Keratinocyte (primary cell): ENCODE results near the gene FAM83C. TPM values are rescaled to one million over a fixed set of nuclear protein-coding genes. Genes with fewer than 3 reads are reported as not detected.

Experiments
- DNase-seq: peaks from one replicate; pipeline ENCODE4 v3.0.0-alpha.2; 2011; ENCODE audit warnings: low read depth, missing footprints, low spot score
- FAIRE-seq: peaks from 2 replicates; lab custom pipeline; 2011; peaks lifted over from hg19 to GRCh38; lab: Jason Lieb, UNC
- H2AFZ ChIP-seq: 2 replicates; pipeline ENCODE4 v1.6.0; 2012; ENCODE audit warnings: low read length, control low read depth, inconsistent platforms; ENCODE audit not compliant: control insufficient read depth
- H3K27ac ChIP-seq: 2 replicates; pipeline ENCODE4 v1.5.1; 2011; ENCODE audit warnings: low read length; ENCODE audit not compliant: control insufficient read depth, insufficient read depth
- H3K27me3 ChIP-seq: 3 replicates; pipeline ENCODE4 v1.6.0; 2011; ENCODE audit warnings: low read length; ENCODE audit not compliant: control insufficient read depth, insufficient read depth; ENCODE audit errors: extremely low read depth
- H3K36me3 ChIP-seq, 2 experiments: 2 replicates in 1 of 2; 3 replicates in 1 of 2; pipeline ENCODE4 v1.5.1; 2011; ENCODE audit warnings: low read length in 2 of 2, mild to moderate bottlenecking in 1 of 2; ENCODE audit not compliant: control insufficient read depth in 2 of 2, insufficient read depth in 2 of 2; ENCODE audit errors: extremely low read depth in 1 of 2
- H3K4me1 ChIP-seq: 3 replicates; pipeline ENCODE4 v1.5.1; 2011; ENCODE audit warnings: low read length; ENCODE audit not compliant: control insufficient read depth, insufficient read depth; ENCODE audit errors: extremely low read depth
- H3K4me2 ChIP-seq: 3 replicates; pipeline ENCODE4 v1.6.0; 2011; ENCODE audit warnings: low read depth, low read length; ENCODE audit not compliant: control insufficient read depth, insufficient read depth; ENCODE audit errors: extremely low read depth
- H3K4me3 ChIP-seq, 3 experiments: fragments of 200-600 bp in 1 of 3; sonication (generic) in 1 of 3; 2 replicates in 2 of 3; 3 replicates in 1 of 3; pipeline ENCODE4 v1.5.1; 2011 to 2016; ENCODE audit warnings: low read length in 3 of 3, mild to moderate bottlenecking in 3 of 3, control low read depth in 2 of 3, inconsistent platforms in 1 of 3, low read depth in 1 of 3, mixed read lengths in 1 of 3, mixed run types in 1 of 3, moderate library complexity in 1 of 3; ENCODE audit not compliant: control insufficient read depth in 2 of 3, insufficient read depth in 2 of 3; ENCODE audit errors: extremely low read depth in 1 of 3
- H3K79me2 ChIP-seq: 2 replicates; pipeline ENCODE4 v1.6.0; 2012; ENCODE audit warnings: low read length; ENCODE audit not compliant: control insufficient read depth, insufficient read depth
- H3K9ac ChIP-seq: 3 replicates; pipeline ENCODE4 v1.6.0; 2011; ENCODE audit warnings: low read length; ENCODE audit not compliant: control insufficient read depth, insufficient read depth; ENCODE audit errors: extremely low read depth
- H3K9me1 ChIP-seq: 3 replicates; pipeline ENCODE4 v1.6.0; 2011; ENCODE audit warnings: low read length; ENCODE audit not compliant: control insufficient read depth, insufficient read depth; ENCODE audit errors: extremely low read depth
- H3K9me3 ChIP-seq: 2 replicates; pipeline ENCODE4 v1.5.1; 2012; ENCODE audit warnings: low read depth, low read length; ENCODE audit not compliant: control insufficient read depth
- H4K20me1 ChIP-seq: 3 replicates; pipeline ENCODE4 v1.6.0; 2011; ENCODE audit warnings: low read length; ENCODE audit not compliant: control insufficient read depth, insufficient read depth; ENCODE audit errors: extremely low read depth
- CTCF ChIP-seq, 3 experiments: IDR thresholded peaks in 1 of 3; conservative IDR thresholded peaks in 1 of 3; optimal IDR thresholded peaks in 1 of 3; 2 replicates in 2 of 3; 3 replicates in 1 of 3; pipeline versions ENCODE3 to v1.5.1; 2011; ENCODE audit warnings: low read length in 3 of 3, mild to moderate bottlenecking in 3 of 3, moderate library complexity in 2 of 3, control low read depth in 1 of 3, inconsistent platforms in 1 of 3; ENCODE audit not compliant: insufficient read depth in 2 of 3; ENCODE audit errors: extremely low read depth in 1 of 3
- EZH2 ChIP-seq: IDR thresholded peaks from one replicate; pipeline ENCODE4 v1.6.1; 2012; ENCODE audit warnings: inconsistent platforms, mild to moderate bottlenecking, low read length, moderate library complexity
- dilution Hi-C: fragments of 300-500 bp; cut with MboI; formaldehyde crosslinking; loops from one replicate; pipeline ENCODE4 v1.7.0; 2020; ENCODE audit warnings: low sequenced_read_pairs; ENCODE audit not compliant: extremely low pct_ligation_motif_present
- polyA plus RNA-seq, 5 experiments: library from polyadenylated mRNA; depleted of rRNA in 3 of 5; stranded (reverse) in 3 of 5; stranded (forward) in 1 of 5; unstranded in 1 of 5; fragments of >200 nt; gene quantifications; 1 replicate in 1 of 5; 2 replicates in 3 of 5; 3 replicates in 1 of 5; pipeline versions ENCODE4 v1.2.1 to v1.2.3, GENCODE V29; 2011 to 2012; ENCODE audit warnings: missing spikeins in 2 of 5, low read depth in 1 of 5, low replicate concordance in 1 of 5

Gene FAM83C
- polyA plus RNA-seq, 1 donor (not counting 4 experiments of a cell fraction or from before 2014, with no cell fraction given), result 12.4 TPM

GRCh38 chr20:35297155-35297554 is 4.9 kb upstream of the FAM83C start:
- no peaks in the 10 kb centered on the region for H3K9me3 ChIP-seq
- H3K79me2 ChIP-seq, result no peaks in the 10 kb centered on the region
- FAIRE-seq (no peak), DNase-seq (no peak)
- no peak overlapping the region for H2AFZ ChIP-seq
- H3K9me1 ChIP-seq, result no peaks in the 10 kb centered on the region
- TF ChIP-seq EZH2, result no peak
- no peak for TF ChIP-seq CTCF (optimal IDR thresholded peaks at IDR 0.05 in 1 of 3, IDR thresholded peaks at IDR 0.05 in 1 of 3, conservative IDR thresholded peaks at IDR 0.05 in 1 of 3; ENCODE audit: extremely low read depth in 1 of 3, insufficient read depth in 2 of 3, low read length in 3 of 3)
- no peak overlapping the region for H3K4me2 ChIP-seq
- dilution Hi-C loops, result no loop called here
- no peaks in the 10 kb centered on the region for H3K27me3 ChIP-seq
- H3K4me3 ChIP-seq, result no peak overlapping the region
- no peak overlapping the region for H3K27ac ChIP-seq
- H3K36me3 ChIP-seq, result no peaks in the 10 kb centered on the region
- no peak overlapping the region for H3K9ac ChIP-seq
- peaks cover 13% of the 10 kb centered on the region for H3K4me1 ChIP-seq
- H4K20me1 ChIP-seq, result no peaks in the 10 kb centered on the region

GRCh38 chr20:35296101-35296554 is 3.9 kb upstream of the FAM83C start:
- TF ChIP-seq CTCF (optimal IDR thresholded peaks at IDR 0.05 in 1 of 3, IDR thresholded peaks at IDR 0.05 in 1 of 3, conservative IDR thresholded peaks at IDR 0.05 in 1 of 3; ENCODE audit: extremely low read depth in 1 of 3, insufficient read depth in 2 of 3, low read length in 3 of 3) (no peak), EZH2 (no peak)
- Histone ChIP-seq H3K4me1 (peaks cover 17% of the 10 kb centered on the region), H3K4me2 (no peak overlapping the region), H3K4me3 (no peak overlapping the region), H3K9ac (no peak overlapping the region), H3K27ac (no peak overlapping the region), H2AFZ (no peak overlapping the region), H3K79me2 (peaks cover 2% of the 10 kb centered on the region), H3K36me3 (no peaks in the 10 kb centered on the region), H3K9me1 (no peaks in the 10 kb centered on the region), H4K20me1 (no peaks in the 10 kb centered on the region), H3K9me3 (no peaks in the 10 kb centered on the region), H3K27me3 (no peaks in the 10 kb centered on the region)
- DNase-seq, result no peak
- no peak for FAIRE-seq
- dilution Hi-C loops, result no loop called here
